Endothelial cell of umbilical vein (primary cell): ENCODE results near the gene PDE3B. TPM values are rescaled to one million over a fixed set of nuclear protein-coding genes. Genes with fewer than 3 reads are reported as not detected.

Experiments used
- BruUV-seq: library from RNA; stranded (reverse); fragments of 400-500 nt; replicated peaks from 2 replicates; lab custom pipeline; 2021; lab: Mats Ljungman, UMichigan
- CTCF ChIA-PET: fragments of 300-600, 350-600 bp; sonication (Branson Sonifier 250); formaldehyde crosslinking; loops from one replicate; lab custom pipeline; 2021; ENCODE audit warnings: antibody characterized with exemption, inconsistent platforms; lab: Charles Lee
- POLR2A ChIA-PET: fragments of 300-600, 350-600 bp; sonication (Branson Sonifier 250); formaldehyde crosslinking; loops from one replicate; lab custom pipeline; 2021; ENCODE audit warnings: antibody characterized with exemption, inconsistent platforms; lab: Charles Lee
- DNase-seq: peaks from one replicate; pipeline ENCODE4 v3.0.0-alpha.2; 2011; ENCODE audit warnings: low read depth, low spot score
- FAIRE-seq: peaks from 2 replicates; lab custom pipeline; 2011; peaks lifted over from hg19 to GRCh38; lab: Jason Lieb, UNC
- H2AFZ ChIP-seq: 2 replicates; pipeline ENCODE4 v1.6.0; 2012; ENCODE audit warnings: low read depth, low read length, control low read depth, inconsistent platforms
- H3K27ac ChIP-seq: 2 replicates; pipeline ENCODE4 v1.5.1; 2011; ENCODE audit warnings: low read depth, mild to moderate bottlenecking, control low read depth, low read length, moderate library complexity; ENCODE audit not compliant: insufficient read depth
- H3K27me3 ChIP-seq, 2 experiments: 2 replicates each; pipeline versions ENCODE4 v1.6.0 to v1.6.1; 2011; ENCODE audit warnings: low read length in 2 of 2, mixed read lengths in 1 of 2; ENCODE audit not compliant: control insufficient read depth in 2 of 2, insufficient read depth in 2 of 2
- H3K36me3 ChIP-seq, 2 experiments: 2 replicates in 1 of 2; 3 replicates in 1 of 2; pipeline ENCODE4 v1.5.1; 2011; ENCODE audit warnings: low read length in 2 of 2, mild to moderate bottlenecking in 1 of 2, moderate library complexity in 1 of 2; ENCODE audit not compliant: control insufficient read depth in 2 of 2, insufficient read depth in 2 of 2; ENCODE audit errors: extremely low read depth in 1 of 2
- H3K4me1 ChIP-seq: 3 replicates; pipeline ENCODE4 v1.5.1; 2011; ENCODE audit warnings: mild to moderate bottlenecking, low read length; ENCODE audit not compliant: control insufficient read depth, insufficient read depth; ENCODE audit errors: extremely low read depth
- H3K4me2 ChIP-seq: 2 replicates; pipeline ENCODE4 v1.6.1; 2011; ENCODE audit warnings: low read length, control low read depth, mixed read lengths; ENCODE audit not compliant: insufficient read depth
- H3K4me3 ChIP-seq, 3 experiments: fragments of 200-600 bp in 1 of 3; sonication (generic), shearing (Covaris generic) in 1 of 3; replicated peaks in 1 of 3; 2 replicates each; pipeline ENCODE4 v1.5.1; 2011 to 2016; ENCODE audit warnings: control low read depth in 3 of 3, low read length in 3 of 3, mild to moderate bottlenecking in 2 of 3, inconsistent platforms in 1 of 3, low read depth in 1 of 3, moderate library complexity in 1 of 3; ENCODE audit not compliant: insufficient read depth in 1 of 3
- H3K79me2 ChIP-seq: 2 replicates; pipeline ENCODE4 v1.6.0; 2012; ENCODE audit warnings: low read length, inconsistent platforms; ENCODE audit not compliant: control insufficient read depth, insufficient read depth
- H3K9ac ChIP-seq: replicated peaks from 2 replicates; pipeline ENCODE3; 2011; ENCODE audit warnings: low read length, control low read depth; ENCODE audit not compliant: insufficient read depth; ENCODE audit errors: extremely low read depth
- H3K9me1 ChIP-seq: replicated peaks from 3 replicates; pipeline ENCODE4 v1.6.0; 2011; ENCODE audit warnings: mild to moderate bottlenecking, low read length; ENCODE audit not compliant: control insufficient read depth, insufficient read depth; ENCODE audit errors: extremely low read depth
- H3K9me3 ChIP-seq: replicated peaks from 2 replicates; pipeline ENCODE4 v1.5.1; 2012; ENCODE audit warnings: low read length, inconsistent platforms; ENCODE audit not compliant: control insufficient read depth, insufficient read depth
- H4K20me1 ChIP-seq: replicated peaks from 2 replicates; pipeline ENCODE3; 2011; ENCODE audit warnings: mild to moderate bottlenecking, low read length; ENCODE audit not compliant: control insufficient read depth, insufficient read depth; ENCODE audit errors: extremely low read depth
- EZH2 ChIP-seq: IDR thresholded peaks from 2 replicates; pipeline ENCODE4 v1.6.1; 2012; ENCODE audit warnings: borderline replicate concordance, low read depth, mild to moderate bottlenecking, moderate library complexity, low read length, inconsistent platforms; ENCODE audit not compliant: severe bottlenecking
- FOS ChIP-seq: IDR thresholded peaks from 2 replicates; pipeline ENCODE4 v1.6.1; 2011; ENCODE audit warnings: mild to moderate bottlenecking, low read length, moderate library complexity, borderline replicate concordance; ENCODE audit not compliant: insufficient read depth
- GATA2 ChIP-seq: IDR thresholded peaks from 2 replicates; pipeline ENCODE4 v1.7.0; 2011; ENCODE audit warnings: low read depth, mild to moderate bottlenecking, moderate library complexity, mixed read lengths, low read length; ENCODE audit not compliant: insufficient read length, insufficient read depth
- JUN ChIP-seq: IDR thresholded peaks from 2 replicates; pipeline ENCODE4 v1.6.1; 2011; ENCODE audit warnings: borderline replicate concordance, low read depth; ENCODE audit not compliant: insufficient read length, insufficient read depth
- MYC ChIP-seq: IDR thresholded peaks from one replicate; pipeline ENCODE4 v1.6.1; 2011; ENCODE audit warnings: mild to moderate bottlenecking, low read depth, low read length
- POLR2A ChIP-seq: IDR thresholded peaks from 2 replicates; pipeline ENCODE4 v1.6.1; 2012; ENCODE audit warnings: low read depth, mild to moderate bottlenecking, control low read depth, low read length
- POLR2AphosphoS5 ChIP-seq: IDR thresholded peaks from 2 replicates; pipeline ENCODE4 v1.6.1; 2012; ENCODE audit warnings: low read depth, mild to moderate bottlenecking, control low read depth, low read length, moderate library complexity; ENCODE audit not compliant: insufficient read depth
- dilution Hi-C: fragments of 300-500 bp; cut with MboI; formaldehyde crosslinking; loops from one replicate; pipeline ENCODE4 v1.15.0; 2019; ENCODE audit warnings: low sequenced_read_pairs; ENCODE audit not compliant: extremely low pct_ligation_motif_present
- intact Hi-C: fragments of 100-400 bp; cut with micrococcal nuclease; formaldehyde crosslinking; loops from one replicate; pipeline ENCODE4 v1.10.0; 2022
- polyA plus RNA-seq, 4 experiments: library from polyadenylated mRNA; depleted of rRNA in 3 of 4; stranded (reverse) in 3 of 4; unstranded in 1 of 4; fragments of >200 nt; gene quantifications; 2 replicates each; pipeline versions ENCODE4 v1.2.1 to v1.2.3, GENCODE V29; 2011 to 2012; ENCODE audit warnings: missing spikeins in 1 of 4
- total RNA-seq: library from RNA; stranded (reverse); gene quantifications from 2 replicates; pipeline ENCODE4 v1.2.3, GENCODE V29; 2021
- TF ChIP-seq, protein P1 (sequence below): IDR thresholded peaks from 2 replicates; pipeline ENCODE4 v1.6.1; 2011; ENCODE audit not compliant: insufficient read depth, insufficient read length
- TF ChIP-seq, protein P2 (sequence below), 2 donors: IDR thresholded peaks; 1 replicate in 1 of 2; 2 replicates in 1 of 2; pipeline ENCODE4 v1.5.1; 2011; ENCODE audit warnings: low read length in 2 of 2, mild to moderate bottlenecking in 2 of 2, moderate library complexity in 2 of 2, control low read depth in 1 of 2, inconsistent platforms in 1 of 2, low read depth in 1 of 2; ENCODE audit not compliant: insufficient read depth in 1 of 2; ENCODE audit errors: extremely low read depth in 1 of 2

The PDE3B gene
- total and polyA plus RNA-seq, 2 donors (not counting 3 experiments of a cell fraction or from before 2014, with no cell fraction given): 0.26 to 1.9 TPM

DNA sequence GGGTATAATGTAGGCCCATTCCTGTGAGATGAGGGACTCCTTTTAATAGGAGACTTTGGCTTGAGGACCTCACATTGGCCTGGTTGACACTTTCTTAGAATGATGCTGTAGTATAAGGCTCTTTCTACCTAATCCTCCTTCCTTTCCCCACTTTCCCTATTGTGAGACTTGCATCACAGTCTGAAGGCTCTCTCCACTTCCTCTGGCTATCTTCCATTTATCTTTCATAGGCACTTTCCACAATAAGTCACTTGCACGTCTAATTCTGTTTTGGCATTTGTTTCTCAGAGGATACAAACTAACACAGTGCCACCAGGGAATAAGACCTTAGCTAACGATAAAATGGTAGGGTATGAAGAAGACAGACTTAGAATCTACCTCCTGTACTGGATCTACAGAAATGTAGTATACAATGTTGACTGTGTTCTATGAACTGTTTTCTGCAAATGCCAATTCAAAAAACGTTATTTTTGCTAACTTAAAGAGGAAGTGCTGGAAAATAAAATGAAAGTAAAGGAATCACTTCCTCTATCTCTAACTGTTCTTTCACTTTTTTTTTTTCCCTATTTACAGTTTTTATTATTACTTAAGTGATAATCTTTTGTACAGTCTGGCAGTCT lies 17.9 kb upstream of the PDE3B start:
- no TSS peak for BruUV-seq
- Histone ChIP-seq H3K79me2 (no peaks in the 10 kb centered on the region), H3K9me1 (no peaks in the 10 kb centered on the region), H3K4me1 (no peaks in the 10 kb centered on the region), H3K9me3 (no peaks in the 10 kb centered on the region), H2AFZ (no peak overlapping the region), H3K4me2 (no peak overlapping the region), H3K36me3 (no peaks in the 10 kb centered on the region), H3K27me3 (no peaks in the 10 kb centered on the region), H3K9ac (no peak overlapping the region), H3K4me3 (no peak overlapping the region), H3K27ac (no peak overlapping the region), H4K20me1 (no peaks in the 10 kb centered on the region)
- TF ChIP-seq GATA2 (no peak), POLR2AphosphoS5 (no peak), FOS (no peak), EZH2 (no peak)
- ChIA-PET CTCF (interaction anchor here (1.7 kb wide), 1 partner anchor 19 kb away, joined by 4 read pairs; no protein-coding TSS in a partner anchor), POLR2A (no interaction called here)
- DNase-seq: no peak
- intact Hi-C loops: no loop called here
- FAIRE-seq: no peak
- dilution Hi-C loops: no loop called here

DNA sequence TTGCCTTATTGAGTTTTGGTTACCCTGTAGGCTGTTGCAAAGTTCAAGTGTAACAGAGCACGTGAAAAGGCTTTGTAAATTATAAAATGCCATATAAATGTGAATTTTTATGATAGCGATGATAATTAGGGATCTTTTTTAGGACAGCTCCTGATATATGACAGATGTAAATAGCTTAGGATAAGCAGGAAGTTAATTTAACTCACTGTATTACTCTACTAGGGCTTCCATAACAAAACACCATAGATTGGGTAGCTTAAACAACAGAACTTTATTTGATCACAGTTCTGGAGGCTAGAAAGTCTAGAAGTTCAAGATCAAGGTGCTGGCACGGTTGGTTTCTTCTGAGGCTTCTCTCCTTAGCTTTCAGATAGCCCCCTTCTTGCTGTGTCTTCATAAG lies 17.0 kb upstream of the PDE3B start:
- Histone ChIP-seq H3K4me2 (no peak overlapping the region), H3K9me3 (no peaks in the 10 kb centered on the region), H2AFZ (no peak overlapping the region), H3K9ac (no peak overlapping the region), H3K27ac (no peak overlapping the region), H3K79me2 (no peaks in the 10 kb centered on the region), H3K9me1 (no peaks in the 10 kb centered on the region), H3K4me3 (no peak overlapping the region), H3K4me1 (no peaks in the 10 kb centered on the region), H4K20me1 (no peaks in the 10 kb centered on the region), H3K27me3 (no peaks in the 10 kb centered on the region), H3K36me3 (no peaks in the 10 kb centered on the region)
- POLR2A ChIA-PET: interaction anchor here (0.5 kb wide), 1 partner anchor 358 kb away, joined by 4 read pairs; no protein-coding TSS in a partner anchor
- intact Hi-C loops: no loop called here
- TF ChIP-seq MYC: no peak
- TF ChIP-seq, protein P1, sequence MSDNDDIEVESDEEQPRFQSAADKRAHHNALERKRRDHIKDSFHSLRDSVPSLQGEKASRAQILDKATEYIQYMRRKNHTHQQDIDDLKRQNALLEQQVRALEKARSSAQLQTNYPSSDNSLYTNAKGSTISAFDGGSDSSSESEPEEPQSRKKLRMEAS: no peak
- no peak for TF ChIP-seq FOS
- TF ChIP-seq, protein P2, sequence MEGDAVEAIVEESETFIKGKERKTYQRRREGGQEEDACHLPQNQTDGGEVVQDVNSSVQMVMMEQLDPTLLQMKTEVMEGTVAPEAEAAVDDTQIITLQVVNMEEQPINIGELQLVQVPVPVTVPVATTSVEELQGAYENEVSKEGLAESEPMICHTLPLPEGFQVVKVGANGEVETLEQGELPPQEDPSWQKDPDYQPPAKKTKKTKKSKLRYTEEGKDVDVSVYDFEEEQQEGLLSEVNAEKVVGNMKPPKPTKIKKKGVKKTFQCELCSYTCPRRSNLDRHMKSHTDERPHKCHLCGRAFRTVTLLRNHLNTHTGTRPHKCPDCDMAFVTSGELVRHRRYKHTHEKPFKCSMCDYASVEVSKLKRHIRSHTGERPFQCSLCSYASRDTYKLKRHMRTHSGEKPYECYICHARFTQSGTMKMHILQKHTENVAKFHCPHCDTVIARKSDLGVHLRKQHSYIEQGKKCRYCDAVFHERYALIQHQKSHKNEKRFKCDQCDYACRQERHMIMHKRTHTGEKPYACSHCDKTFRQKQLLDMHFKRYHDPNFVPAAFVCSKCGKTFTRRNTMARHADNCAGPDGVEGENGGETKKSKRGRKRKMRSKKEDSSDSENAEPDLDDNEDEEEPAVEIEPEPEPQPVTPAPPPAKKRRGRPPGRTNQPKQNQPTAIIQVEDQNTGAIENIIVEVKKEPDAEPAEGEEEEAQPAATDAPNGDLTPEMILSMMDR (IDR thresholded peaks at IDR 0.05; ENCODE audit: extremely low read depth in 1 of 2, insufficient read depth in 1 of 2, low read depth in 1 of 2, low read length in 2 of 2): no peak
- no peak for TF ChIP-seq EZH2
- TF ChIP-seq POLR2AphosphoS5: no peak
- TF ChIP-seq GATA2: no peak
- no peak for TF ChIP-seq JUN
- no peak for TF ChIP-seq POLR2A
- no peak for DNase-seq
- no peak for FAIRE-seq
- CTCF ChIA-PET: no interaction called here
- dilution Hi-C loops: no loop called here
- BruUV-seq: no TSS peak
